DMS153 treated with DMSO at 0.1 percent for 48 hours (cell line): ENCODE data around the gene DPEP1.

Experiments
- DNase-seq: peaks from one replicate; lab custom pipeline; 2025; ENCODE audit not compliant: unreplicated experiment; lab: John Stamatoyannopoulos, UW

DPEP1 gene

GRCh38 chr16:89598199-89598598 lies 15.2 kb upstream of the DPEP1 start:
- DNase-seq = no peak

DNA sequence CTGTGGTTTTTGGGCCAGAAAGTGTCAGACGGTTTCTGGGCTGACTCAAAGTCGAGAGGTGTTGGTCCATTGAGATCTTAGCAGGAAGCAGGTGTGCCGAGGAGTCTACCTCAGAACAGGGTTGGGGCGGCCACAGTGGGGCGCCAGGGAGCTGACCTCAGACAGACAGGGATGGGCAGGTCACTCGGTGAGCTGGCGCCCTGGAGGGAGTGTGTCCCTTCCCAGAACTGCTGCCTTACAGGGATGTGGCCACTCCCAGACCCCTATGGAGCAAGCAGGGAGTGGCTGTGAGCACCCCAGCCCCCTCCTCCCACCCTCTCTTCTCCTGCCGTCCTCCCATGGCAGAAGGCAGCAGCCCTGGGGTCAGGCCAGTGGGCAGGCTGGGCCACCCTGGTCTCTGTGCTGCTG lies 14.0 kb upstream of the DPEP1 start:
- peak; percentile 8 for DNase-seq

GRCh38 chr16:89599902-89600301 lies 13.5 kb upstream of the DPEP1 start:
- DNase-seq = no peak

- no peak for DNase-seq
Measured at GRCh38 chr16:89600427-89600826, 13.0 kb upstream of the DPEP1 start.

- no peak for DNase-seq
Measured at GRCh38 chr16:89600956-89601355, 12.5 kb upstream of the DPEP1 start.

- no peak for DNase-seq
Measured at GRCh38 chr16:89601906-89602272, 11.6 kb upstream of the DPEP1 start.

DNA sequence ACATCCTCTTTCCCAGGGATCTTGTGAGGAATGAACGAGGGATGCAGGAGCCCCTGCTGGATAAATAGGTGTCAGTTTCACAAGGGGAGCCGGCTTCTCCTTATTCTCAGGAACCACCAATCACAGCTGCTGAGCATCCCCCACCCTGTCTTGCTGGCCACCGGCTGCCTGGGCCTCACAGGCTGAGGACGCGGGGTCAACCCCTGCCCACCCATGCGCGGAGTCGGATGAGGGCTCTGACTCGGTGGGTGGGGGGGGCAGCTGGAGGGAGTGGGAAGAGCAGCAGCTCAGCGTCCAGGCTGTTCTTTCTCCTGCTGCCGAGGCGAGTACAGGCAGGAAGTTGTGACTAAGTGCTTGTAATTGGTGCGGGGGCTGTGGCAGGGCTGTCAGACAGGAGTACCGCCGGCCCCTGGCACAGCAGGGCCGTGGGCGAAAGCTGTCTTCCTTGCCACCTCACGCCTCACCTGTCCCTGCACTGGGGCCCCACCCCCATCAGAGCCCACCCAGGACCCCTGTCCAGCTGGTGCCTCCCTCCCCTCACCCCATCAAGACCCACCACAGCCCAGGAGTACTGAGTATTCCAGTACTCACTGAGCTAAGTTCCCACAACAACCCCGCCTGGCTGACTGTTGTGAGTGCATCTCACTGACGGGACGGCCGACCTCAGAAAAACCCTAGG lies 11.0 kb upstream of the DPEP1 start:
- DNase-seq = peak; percentile 16

GRCh38 chr16:89602952-89603590 lies 10.4 kb upstream of the DPEP1 start:
- no peak for DNase-seq

DNA sequence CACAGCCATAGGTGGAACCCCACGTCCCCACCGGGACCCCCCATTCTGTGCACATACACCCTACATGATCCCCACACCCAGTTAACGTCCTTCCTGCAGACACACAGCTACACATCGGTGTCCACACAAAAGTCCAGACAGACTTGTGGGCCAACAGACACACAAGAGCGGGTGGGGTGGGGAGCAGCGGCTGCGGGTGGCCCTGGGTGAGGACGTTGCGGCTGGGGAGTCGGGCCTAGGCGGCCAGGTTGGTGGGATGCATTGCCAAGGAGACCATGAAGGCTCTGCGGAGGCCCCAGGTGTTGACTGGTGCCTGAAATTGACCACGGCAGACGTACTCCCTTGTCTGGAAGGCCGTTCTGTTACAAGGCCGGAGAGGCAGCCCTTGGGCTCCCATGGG lies 8.7 kb upstream of the DPEP1 start:
- no peak for DNase-seq

GRCh38 chr16:89605186-89605970 lies 8.1 kb upstream of the DPEP1 start:
- no peak for DNase-seq

- DNase-seq = no peak
Measured at GRCh38 chr16:89606006-89606405, 7.4 kb upstream of the DPEP1 start.

DNA sequence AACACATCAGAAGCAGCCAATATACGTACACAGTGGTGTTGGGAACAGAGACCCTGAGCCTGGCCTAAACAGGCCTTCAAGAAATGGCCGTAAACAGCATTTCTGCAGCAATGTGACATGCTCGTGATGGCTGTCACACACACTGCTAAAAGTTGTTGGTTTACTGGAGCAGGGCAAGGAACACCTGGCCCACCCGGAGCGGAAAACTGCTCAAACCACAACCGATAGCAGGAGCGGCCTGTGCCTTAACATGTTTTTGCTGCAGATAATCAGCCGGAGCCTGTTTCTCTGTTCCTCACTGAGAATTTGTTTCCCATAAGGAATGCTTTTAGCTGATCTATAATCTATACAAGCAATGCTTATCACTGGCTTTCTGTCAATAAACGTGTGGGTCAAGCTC lies 6.0 kb upstream of the DPEP1 start:
- no peak for DNase-seq

- DNase-seq = no peak
Measured at GRCh38 chr16:89607937-89608740, 5.3 kb upstream of the DPEP1 start.

DNA sequence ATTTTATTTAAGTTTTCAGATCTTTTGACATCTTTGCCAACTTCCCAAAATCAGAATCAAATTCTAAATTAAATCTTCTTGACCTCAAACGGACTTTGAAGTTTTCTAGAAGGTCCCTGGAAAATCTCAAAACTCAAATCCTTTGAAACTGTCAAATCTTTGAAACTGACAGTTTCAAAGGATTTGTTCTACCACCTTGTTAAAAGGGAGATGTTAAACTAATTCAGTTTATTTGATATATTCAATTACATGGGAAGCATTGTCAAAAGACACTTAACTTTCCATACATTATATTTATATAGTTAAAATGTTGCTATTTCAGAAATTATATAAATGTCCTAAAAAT lies 3.4 kb upstream of the DPEP1 start:
- no peak for DNase-seq

- DNase-seq = no peak
Measured at GRCh38 chr16:89612415-89613166, 851 bp upstream of the DPEP1 start.

- DNase-seq = no peak
Measured at GRCh38 chr16:89613954-89614459, 565 bp downstream of the DPEP1 start.

DNA sequence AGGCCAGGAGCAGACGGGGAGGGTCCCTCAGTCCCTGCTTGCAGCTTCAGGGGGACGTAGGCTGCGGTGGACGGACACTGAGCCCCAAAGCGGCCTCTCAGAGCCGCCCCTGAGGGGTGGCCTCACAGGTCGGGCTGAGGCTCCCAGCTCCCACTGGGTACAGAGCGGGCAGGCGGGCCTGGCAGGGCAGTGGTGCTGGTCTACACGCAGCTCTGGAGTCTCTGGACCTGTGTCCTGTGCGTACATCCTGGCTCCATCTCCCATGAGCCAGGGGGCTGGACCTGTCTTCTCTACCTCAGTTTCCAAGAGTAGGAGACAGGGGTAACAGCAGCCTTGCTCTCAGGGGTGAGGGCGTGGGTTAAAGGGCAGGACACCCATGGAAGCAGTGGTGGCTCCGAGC lies 1.7 kb downstream of the DPEP1 start:
- DNase-seq = no peak

GRCh38 chr16:89615596-89616090 lies 2.2 kb downstream of the DPEP1 start:
- no peak for DNase-seq

DNA sequence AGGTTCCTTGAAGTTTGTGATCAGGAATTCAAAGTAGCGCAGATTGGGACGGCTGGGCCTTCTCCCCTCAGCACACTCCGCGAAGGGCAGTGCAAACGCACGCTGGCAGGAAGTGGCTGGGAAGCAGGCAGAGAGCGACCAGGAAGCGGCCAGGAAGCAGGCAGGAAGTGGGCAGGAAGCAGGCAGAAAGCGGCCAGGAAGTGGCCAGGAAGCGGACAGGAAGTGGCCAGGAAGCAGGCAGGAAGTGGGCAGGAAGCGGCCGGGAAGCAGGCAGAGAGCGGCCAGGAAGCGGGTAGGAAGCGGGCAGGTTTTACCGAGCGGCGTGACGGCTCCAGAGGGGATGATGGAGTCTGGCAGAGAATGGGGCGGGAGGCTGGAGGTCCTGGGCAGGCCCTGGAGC lies 3.2 kb downstream of the DPEP1 start:
- no peak for DNase-seq

DNA sequence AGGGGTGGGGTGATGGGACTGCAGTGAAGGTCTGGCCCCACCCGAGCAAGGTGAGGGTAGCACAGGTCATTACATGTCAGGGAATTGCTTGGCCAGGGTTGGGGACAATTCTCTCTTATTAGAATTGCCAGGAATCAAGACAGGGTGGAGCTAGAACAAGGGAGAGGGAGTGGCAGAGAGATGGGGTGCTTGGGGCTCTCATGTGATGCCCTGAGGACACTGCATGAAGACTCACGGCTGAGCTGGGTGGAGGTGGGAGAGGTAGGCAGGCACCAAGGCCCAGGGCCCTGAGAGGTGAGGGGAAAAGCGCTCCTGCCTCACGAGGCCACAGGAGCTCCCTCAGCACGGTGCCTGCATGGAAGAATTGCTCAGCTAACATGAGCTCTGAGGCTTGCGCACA lies 3.6 kb downstream of the DPEP1 start:
- DNase-seq = no peak
